HCT116 (cell line): ENCODE data around the gene RAB26. TPM values are rescaled to one million over a fixed set of nuclear protein-coding genes. Genes with fewer than 3 reads are reported as not detected.

Experiments
- ATAC-seq: fragments of 200-7000 bp; cut with Tn5 transposase; 2 replicates; pipeline ENCODE4 v1.9.1; 2020; ENCODE audit warnings: mild to moderate bottlenecking, moderate library complexity
- BruUV-seq: library from RNA; stranded (reverse); fragments of 400-500 nt; replicated peaks from 2 replicates; lab custom pipeline; 2021; lab: Mats Ljungman, UMichigan
- CTCF ChIA-PET: fragments of 300-600 bp; sonication (Branson Sonifier 250); formaldehyde crosslinking; loops from one replicate; lab custom pipeline; 2021; ENCODE audit warnings: antibody characterized with exemption; lab: Charles Lee
- POLR2A ChIA-PET: fragments of 300-600, 350-600 bp; sonication (Branson Sonifier 250); formaldehyde crosslinking; loops from one replicate; lab custom pipeline; 2021; ENCODE audit warnings: antibody characterized with exemption; lab: Charles Lee
- RAD21 ChIA-PET, 2 experiments: fragments of 300-600 bp; sonication (Branson Sonifier 250); formaldehyde crosslinking; loops; one replicate each; lab custom pipeline; 2023; ENCODE audit warnings: low total read pairs in 2 of 2; ENCODE audit not compliant: uncharacterized antibody in 2 of 2, unreplicated experiment in 2 of 2, low non-redundant PET in 1 of 2; lab: Charles Lee
- DNase-seq: peaks from one replicate; pipeline ENCODE4 v3.0.0-alpha.2; 2010; ENCODE audit warnings: low read depth, low spot score
- H2AFZ ChIP-seq: fragments of 200-600 bp; shearing (Covaris generic), sonication (generic); 2 replicates; pipeline ENCODE4 v1.6.1; 2017; ENCODE audit warnings: low read depth, mixed run types, mixed read lengths, antibody characterized with exemption, low read length; ENCODE audit not compliant: poor library complexity, severe bottlenecking
- H3K27ac ChIP-seq: 2 replicates; pipeline ENCODE4 v1.5.1; 2012; ENCODE audit warnings: low read depth, low read length
- H3K27me3 ChIP-seq: fragments of 200-600 bp; sonication (generic); 2 replicates; pipeline ENCODE4 v1.6.1; 2016; ENCODE audit warnings: mixed run types, low read length, mixed read lengths; ENCODE audit not compliant: insufficient read depth
- H3K36me3 ChIP-seq, 2 experiments: fragments of 200-500 bp in 1 of 2; fragments of 200-600 bp in 1 of 2; sonication (Bioruptor generic) in 1 of 2; sonication (generic) in 1 of 2; 2 replicates each; pipeline versions ENCODE4 v1.5.1 to v1.6.1; 2014 to 2016; ENCODE audit warnings: low read length in 2 of 2, inconsistent platforms in 1 of 2, mixed read lengths in 1 of 2, mixed run types in 1 of 2; ENCODE audit not compliant: insufficient read depth in 2 of 2, control insufficient read depth in 1 of 2
- H3K4me1 ChIP-seq, 2 experiments: fragments of 200-600 bp in 1 of 2; sonication (generic) in 1 of 2; 2 replicates each; pipeline versions ENCODE4 v1.5.1 to v1.6.1; 2012 to 2017; ENCODE audit warnings: low read length in 2 of 2, inconsistent platforms in 1 of 2, mild to moderate bottlenecking in 1 of 2, mixed read lengths in 1 of 2, mixed run types in 1 of 2, moderate library complexity in 1 of 2; ENCODE audit not compliant: insufficient read depth in 2 of 2, control insufficient read depth in 1 of 2
- H3K4me2 ChIP-seq: fragments of 200-600 bp; sonication (generic); 2 replicates; pipeline ENCODE4 v1.6.1; 2017; ENCODE audit warnings: mixed run types, low read length, mixed read lengths
- H3K4me3 ChIP-seq, 2 experiments: fragments of 200-600 bp in 1 of 2; sonication (generic) in 1 of 2; replicated peaks in 1 of 2; 2 replicates each; pipeline ENCODE4 v1.5.1; 2011 to 2016; ENCODE audit warnings: low read length in 2 of 2, control low read depth in 1 of 2, low read depth in 1 of 2, mild to moderate bottlenecking in 1 of 2, mixed read lengths in 1 of 2, mixed run types in 1 of 2
- H3K79me2 ChIP-seq: fragments of 200-600 bp; sonication (generic); 2 replicates; pipeline ENCODE4 v1.6.1; 2017; ENCODE audit warnings: mild to moderate bottlenecking, mixed run types, low read length, moderate library complexity, mixed read lengths; ENCODE audit not compliant: insufficient read depth
- H3K9ac ChIP-seq: fragments of 200-600 bp; sonication (generic); 2 replicates; pipeline ENCODE4 v1.6.1; 2016; ENCODE audit warnings: low read length, mixed read lengths
- H3K9me2 ChIP-seq: fragments of 200-600 bp; sonication (generic), shearing (Covaris generic); 2 replicates; pipeline ENCODE4 v1.6.1; 2017; ENCODE audit warnings: mixed run types, mild to moderate bottlenecking, moderate library complexity; ENCODE audit not compliant: insufficient read depth
- H3K9me3 ChIP-seq, 2 experiments: fragments of 200-500 bp in 1 of 2; fragments of 200-600 bp in 1 of 2; sonication (Bioruptor generic) in 1 of 2; sonication (generic) in 1 of 2; 2 replicates each; pipeline ENCODE4 v1.6.1; 2014 to 2017; ENCODE audit warnings: low read length in 2 of 2, mixed read lengths in 2 of 2, inconsistent platforms in 1 of 2, low read depth in 1 of 2, mild to moderate bottlenecking in 1 of 2, mixed run types in 1 of 2, moderate library complexity in 1 of 2; ENCODE audit not compliant: control insufficient read depth in 1 of 2, insufficient read depth in 1 of 2
- H4K20me1 ChIP-seq: fragments of 200-600 bp; sonication (generic), shearing (Covaris generic); 2 replicates; pipeline ENCODE4 v1.6.1; 2017; ENCODE audit warnings: mixed run types, mild to moderate bottlenecking, moderate library complexity; ENCODE audit not compliant: insufficient read depth
- CBX3 ChIP-seq: IDR thresholded peaks from 2 replicates; pipeline ENCODE4 v1.6.1; 2012; ENCODE audit warnings: low read depth
- CEBPB ChIP-seq: IDR thresholded peaks from 2 replicates; pipeline ENCODE4 v1.6.1; 2012; ENCODE audit warnings: low read depth
- EZH2phosphoT487 ChIP-seq: fragments of 200-600 bp; IDR thresholded peaks from 2 replicates; pipeline ENCODE4 v1.6.1; 2018; ENCODE audit warnings: antibody characterized with exemption, borderline replicate concordance
- RAD21 ChIP-seq: IDR thresholded peaks from 2 replicates; pipeline ENCODE4 v1.6.1; 2012; ENCODE audit warnings: low read depth, mild to moderate bottlenecking
- SIN3A ChIP-seq: IDR thresholded peaks from 2 replicates; pipeline ENCODE4 v1.6.1; 2012; ENCODE audit warnings: low read depth
- ZNF274 ChIP-seq: fragments of 200-500 bp; sonication (Bioruptor generic); IDR thresholded peaks from 2 replicates; pipeline ENCODE4 v1.6.1; 2014; ENCODE audit warnings: mild to moderate bottlenecking, low read depth, low read length, inconsistent platforms
- intact Hi-C: fragments of 100-400 bp; cut with micrococcal nuclease; formaldehyde crosslinking; loops from 2 replicates; pipeline ENCODE4 v1.10.0; 2022
- total RNA-seq: library from RNA; stranded (reverse); gene quantifications from one replicate; pipeline ENCODE4 v1.2.1, GENCODE V29; 2021; ENCODE audit not compliant: unreplicated experiment
- TF ChIP-seq, protein P1 (sequence below): IDR thresholded peaks from 2 replicates; pipeline ENCODE4 v1.6.1; 2011; ENCODE audit warnings: mild to moderate bottlenecking, low read length, moderate library complexity; ENCODE audit not compliant: insufficient replicate concordance; ENCODE audit errors: extremely low read depth
- TF ChIP-seq, protein P2 (sequence below): IDR thresholded peaks from 2 replicates; pipeline ENCODE4 v1.6.1; 2012
- TF ChIP-seq, protein P3 (sequence below): IDR thresholded peaks from 2 replicates; pipeline ENCODE4 v1.6.1; 2012

The RAB26 gene
- total RNA-seq, 1 experiment from 2014 or later, result 44.9 TPM

DNA sequence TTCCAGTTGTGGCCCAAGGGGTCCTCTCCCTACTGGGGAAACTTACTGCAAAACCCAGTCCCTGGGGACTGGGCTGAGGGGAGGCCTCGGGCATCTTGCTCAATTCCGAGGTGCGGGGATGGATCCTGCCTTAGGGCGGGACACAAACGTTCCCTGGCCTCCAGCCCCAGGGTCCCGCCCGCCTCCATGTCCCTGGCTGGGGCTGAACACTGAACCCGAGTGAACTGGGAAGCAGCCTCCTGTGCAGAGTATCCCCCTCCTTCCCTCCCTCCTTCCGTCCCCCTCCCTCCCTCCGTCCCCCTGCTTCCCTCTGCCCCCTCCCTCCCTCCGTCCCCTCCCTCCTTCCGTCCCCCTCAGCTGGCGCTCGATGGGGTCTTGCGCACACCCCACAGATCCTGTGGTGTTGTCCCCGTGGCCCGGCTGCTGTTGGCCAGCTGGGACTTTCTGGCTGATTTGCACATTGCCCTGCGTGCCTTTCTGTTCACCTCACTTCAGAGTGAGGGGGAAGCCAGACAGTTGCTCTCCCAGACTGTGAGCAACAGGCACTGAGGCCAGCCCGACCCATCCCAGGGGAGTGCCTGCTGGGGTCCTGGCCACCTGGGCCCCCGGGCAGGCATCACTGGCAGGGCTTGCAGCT lies 12.6 kb downstream of the RAB26 start:
- no peaks in the 10 kb centered on the region for H3K9me2 ChIP-seq
- ATAC-seq, result no peak
- H3K27me3 ChIP-seq, result no peaks in the 10 kb centered on the region
- no TSS peak for BruUV-seq
- intact Hi-C loops, result no loop called here
- ChIA-PET CTCF (no interaction called here), POLR2A (no interaction called here), RAD21 (no interaction called here)
- peak overlapping the region; percentile 90 for H3K27ac ChIP-seq
- no peaks in the 10 kb centered on the region for H4K20me1 ChIP-seq
- no peak overlapping the region for H3K4me3 ChIP-seq
- TF ChIP-seq, protein P1, sequence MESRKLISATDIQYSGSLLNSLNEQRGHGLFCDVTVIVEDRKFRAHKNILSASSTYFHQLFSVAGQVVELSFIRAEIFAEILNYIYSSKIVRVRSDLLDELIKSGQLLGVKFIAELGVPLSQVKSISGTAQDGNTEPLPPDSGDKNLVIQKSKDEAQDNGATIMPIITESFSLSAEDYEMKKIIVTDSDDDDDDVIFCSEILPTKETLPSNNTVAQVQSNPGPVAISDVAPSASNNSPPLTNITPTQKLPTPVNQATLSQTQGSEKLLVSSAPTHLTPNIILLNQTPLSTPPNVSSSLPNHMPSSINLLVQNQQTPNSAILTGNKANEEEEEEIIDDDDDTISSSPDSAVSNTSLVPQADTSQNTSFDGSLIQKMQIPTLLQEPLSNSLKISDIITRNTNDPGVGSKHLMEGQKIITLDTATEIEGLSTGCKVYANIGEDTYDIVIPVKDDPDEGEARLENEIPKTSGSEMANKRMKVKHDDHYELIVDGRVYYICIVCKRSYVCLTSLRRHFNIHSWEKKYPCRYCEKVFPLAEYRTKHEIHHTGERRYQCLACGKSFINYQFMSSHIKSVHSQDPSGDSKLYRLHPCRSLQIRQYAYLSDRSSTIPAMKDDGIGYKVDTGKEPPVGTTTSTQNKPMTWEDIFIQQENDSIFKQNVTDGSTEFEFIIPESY, result no peak
- TF ChIP-seq, protein P2, sequence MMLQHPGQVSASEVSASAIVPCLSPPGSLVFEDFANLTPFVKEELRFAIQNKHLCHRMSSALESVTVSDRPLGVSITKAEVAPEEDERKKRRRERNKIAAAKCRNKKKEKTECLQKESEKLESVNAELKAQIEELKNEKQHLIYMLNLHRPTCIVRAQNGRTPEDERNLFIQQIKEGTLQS, result no peak
- TF ChIP-seq SIN3A (no peak), RAD21 (no peak), EZH2phosphoT487 (no peak), CBX3 (no peak), ZNF274 (no peak), CEBPB (no peak)
- TF ChIP-seq, protein P3, sequence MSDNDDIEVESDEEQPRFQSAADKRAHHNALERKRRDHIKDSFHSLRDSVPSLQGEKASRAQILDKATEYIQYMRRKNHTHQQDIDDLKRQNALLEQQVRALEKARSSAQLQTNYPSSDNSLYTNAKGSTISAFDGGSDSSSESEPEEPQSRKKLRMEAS, result no peak
- no peak overlapping the region for H2AFZ ChIP-seq
- H3K9ac ChIP-seq, result peak overlapping the region; percentile 67
- H3K79me2 ChIP-seq, result peaks cover 95% of the 10 kb centered on the region
- H3K9me3 ChIP-seq, result no peaks in the 10 kb centered on the region
- no peak for DNase-seq
- H3K36me3 ChIP-seq, result peaks cover 1 to 13% of the 10 kb centered on the region in 2 experiments; a peak in 3 of 4 replicates
- peak overlapping the region; percentile 84 for H3K4me2 ChIP-seq
- H3K4me1 ChIP-seq, result peaks cover 51 to 72% of the 10 kb centered on the region in 2 experiments
